Trophoblast cell (in vitro differentiated cells and primary cell): ENCODE results near the gene PAEP.

Experiments used
- DNase-seq, 2 donors: peaks; one replicate each; pipeline ENCODE4 v3.0.0-alpha.2; 2016
- H2AFZ ChIP-seq: 2 replicates; pipeline ENCODE4 v1.6.1; 2013; ENCODE audit warnings: low read length, moderate library complexity, mild to moderate bottlenecking; ENCODE audit not compliant: insufficient read depth, poor library complexity
- H2AK5ac ChIP-seq: 2 replicates; pipeline ENCODE4 v1.6.1; 2013; ENCODE audit warnings: mild to moderate bottlenecking, low read length
- H2BK120ac ChIP-seq: 2 replicates; pipeline ENCODE4 v1.6.1; 2013; ENCODE audit warnings: low read length, mild to moderate bottlenecking, moderate library complexity; ENCODE audit not compliant: insufficient read depth, poor library complexity
- H2BK12ac ChIP-seq: 2 replicates; pipeline ENCODE4 v1.6.1; 2013; ENCODE audit warnings: mild to moderate bottlenecking, low read length, moderate library complexity
- H2BK5ac ChIP-seq: 2 replicates; pipeline ENCODE4 v1.6.1; 2013; ENCODE audit warnings: low read length, low read depth, moderate library complexity, mild to moderate bottlenecking; ENCODE audit not compliant: poor library complexity
- H3K14ac ChIP-seq: 2 replicates; pipeline ENCODE4 v1.6.1; 2013; ENCODE audit warnings: mild to moderate bottlenecking, low read length
- H3K18ac ChIP-seq: 2 replicates; pipeline ENCODE4 v1.6.1; 2013; ENCODE audit warnings: mild to moderate bottlenecking, low read length
- H3K23ac ChIP-seq: 2 replicates; pipeline ENCODE4 v1.6.1; 2013; ENCODE audit warnings: low read length
- H3K27ac ChIP-seq: 2 replicates; pipeline ENCODE4 v1.5.1; 2013; ENCODE audit warnings: low read depth, mild to moderate bottlenecking, inconsistent platforms, low read length, moderate library complexity
- H3K27me3 ChIP-seq: 2 replicates; pipeline ENCODE4 v1.6.1; 2013; ENCODE audit warnings: inconsistent platforms, mild to moderate bottlenecking, low read length, moderate library complexity; ENCODE audit not compliant: insufficient read depth
- H3K36me3 ChIP-seq, 2 experiments: 1 replicate in 1 of 2; 2 replicates in 1 of 2; pipeline ENCODE4 v1.6.1; 2013; ENCODE audit warnings: low read length in 2 of 2, mild to moderate bottlenecking in 2 of 2, moderate library complexity in 1 of 2; ENCODE audit not compliant: insufficient read depth in 2 of 2, control insufficient read depth in 1 of 2
- H3K4ac ChIP-seq: 2 replicates; pipeline ENCODE4 v1.6.1; 2013; ENCODE audit warnings: low read depth, mild to moderate bottlenecking, low read length, moderate library complexity
- H3K4me1 ChIP-seq, 2 experiments: 1 replicate in 1 of 2; 2 replicates in 1 of 2; pipeline ENCODE4 v1.6.1; 2013; ENCODE audit warnings: low read length in 2 of 2, mild to moderate bottlenecking in 2 of 2, moderate library complexity in 1 of 2; ENCODE audit not compliant: insufficient read depth in 2 of 2, control insufficient read depth in 1 of 2
- H3K4me2 ChIP-seq: 2 replicates; pipeline ENCODE4 v1.6.1; 2013; ENCODE audit warnings: inconsistent platforms, mild to moderate bottlenecking, low read length, moderate library complexity
- H3K4me3 ChIP-seq: 2 replicates; pipeline ENCODE4 v1.5.1; 2013; ENCODE audit warnings: mild to moderate bottlenecking, low read depth, low read length, inconsistent platforms
- H3K79me1 ChIP-seq: one replicate; pipeline ENCODE4 v1.6.1; 2013; ENCODE audit warnings: low read length
- H3K79me2 ChIP-seq: 2 replicates; pipeline ENCODE4 v1.6.1; 2013; ENCODE audit warnings: low read length, mild to moderate bottlenecking; ENCODE audit not compliant: control insufficient read depth, insufficient read depth, poor library complexity
- H3K9ac ChIP-seq: 2 replicates; pipeline ENCODE4 v1.6.1; 2013; ENCODE audit warnings: mild to moderate bottlenecking, low read length
- H3K9me3 ChIP-seq: 2 replicates; pipeline ENCODE4 v1.6.1; 2013; ENCODE audit warnings: low read depth, mild to moderate bottlenecking, control low read depth, inconsistent platforms, low read length; ENCODE audit not compliant: insufficient read depth
- H4K12ac ChIP-seq: 2 replicates; pipeline ENCODE4 v1.6.1; 2013; ENCODE audit warnings: low read depth, mild to moderate bottlenecking, low read length, moderate library complexity
- H4K8ac ChIP-seq: 2 replicates; pipeline ENCODE4 v1.6.1; 2013; ENCODE audit warnings: low read depth, mild to moderate bottlenecking, low read length, moderate library complexity
- H4K91ac ChIP-seq: one replicate; pipeline ENCODE4 v1.6.1; 2013; ENCODE audit warnings: low read depth, mild to moderate bottlenecking, low read length, moderate library complexity
- WGBS: extraction: QIAGEN DNeasy Blood & Tissue Kit; methylation state at CpG from one replicate; pipeline ENCODE4 v1.1.7; 2013; ENCODE audit warnings: missing lambda C conversion rate; ENCODE audit not compliant: insufficient read length, insufficient coverage; ENCODE audit errors: extremely low coverage; 5-methylcytosine and 5-hydroxymethylcytosine counted together

The PAEP gene

DNA sequence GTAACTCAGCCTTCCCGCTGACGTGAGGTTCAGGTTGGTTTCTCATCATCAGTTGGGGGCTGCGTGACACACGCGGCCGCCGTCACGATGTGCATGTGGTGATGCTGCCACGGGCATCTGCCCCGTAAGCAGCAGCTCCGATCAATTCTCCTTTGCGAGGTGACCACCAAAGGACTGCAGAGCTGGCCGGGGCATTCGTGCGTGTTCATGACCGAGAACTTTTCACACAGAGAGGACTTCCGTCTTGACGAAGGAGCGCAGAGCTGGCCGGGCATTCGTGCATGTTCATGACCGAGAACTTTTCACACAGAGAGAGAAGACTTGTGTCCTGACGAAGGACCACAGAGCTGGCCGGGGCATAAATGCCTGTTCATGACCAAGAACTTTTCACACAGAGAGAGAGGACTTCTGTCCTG is 44.1 kb upstream of the PAEP start:
- Histone ChIP-seq H3K23ac (no peak overlapping the region), H2BK12ac (no peak overlapping the region), H3K4me3 (no peak overlapping the region), H3K36me3 (no peaks in the 10 kb centered on the region), H3K4ac (no peak overlapping the region), H3K79me1 (no peaks in the 10 kb centered on the region), H2BK120ac (no peak overlapping the region), H3K18ac (no peak overlapping the region), H3K27me3 (no peaks in the 10 kb centered on the region), H4K12ac (no peak overlapping the region), H2AFZ (no peak overlapping the region), H3K27ac (no peak overlapping the region), H2BK5ac (no peak overlapping the region), H3K4me2 (no peak overlapping the region), H3K9ac (no peak overlapping the region), H3K4me1 (no peaks in the 10 kb centered on the region), H2AK5ac (no peak overlapping the region), H3K79me2 (no peaks in the 10 kb centered on the region), H4K91ac (no peak overlapping the region), H3K9me3 (peaks cover 4% of the 10 kb centered on the region), H4K8ac (no peak overlapping the region), H3K14ac (no peak overlapping the region)
- DNase-seq: no peak
- WGBS: no CpG with 5 or more reads among the region's 24 CpGs

DNA sequence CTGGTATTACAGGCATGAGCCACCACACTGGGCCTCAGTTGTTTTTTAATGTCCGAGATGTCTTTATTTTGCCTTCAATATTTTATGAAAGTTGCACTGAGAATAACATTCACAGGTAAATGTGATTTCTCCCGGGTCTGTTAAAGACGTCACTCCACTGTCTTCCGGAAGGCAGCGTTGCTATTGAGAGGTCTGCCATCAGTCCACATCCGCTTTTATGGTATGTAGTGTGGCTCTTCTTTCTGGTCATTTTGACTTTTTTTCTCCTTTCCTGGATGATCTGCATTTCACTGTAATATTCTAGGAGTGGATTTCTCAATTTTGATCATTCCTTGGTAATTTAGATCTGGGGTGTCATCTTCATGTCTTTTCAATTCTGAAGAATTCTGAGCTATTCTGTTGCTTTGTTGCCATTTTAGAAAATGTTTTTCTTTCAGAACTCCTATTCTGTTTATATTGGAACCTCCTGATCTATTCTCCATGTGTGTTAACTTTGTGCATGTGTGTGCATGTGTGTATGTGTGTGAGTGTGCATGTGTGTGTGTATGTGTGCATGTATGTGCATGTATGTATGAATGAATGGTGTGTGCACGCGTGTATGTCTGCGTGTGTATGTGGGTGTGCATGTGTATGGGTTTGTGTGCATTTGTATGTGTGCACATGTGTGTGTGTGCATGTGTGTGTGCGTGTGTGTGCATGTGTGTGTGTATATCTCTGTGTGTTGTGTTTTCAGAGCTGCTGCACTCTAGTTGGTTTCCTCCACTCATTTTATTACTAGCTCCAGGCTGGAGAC is 42.2 kb upstream of the PAEP start:
- no peaks in the 10 kb centered on the region for H3K27me3 ChIP-seq
- H2AK5ac ChIP-seq: no peak overlapping the region
- no peak overlapping the region for H3K4me2 ChIP-seq
- H3K4me1 ChIP-seq: peaks cover 12 to 14% of the 10 kb centered on the region in 2 experiments
- H2BK120ac ChIP-seq: no peak overlapping the region
- no peak overlapping the region for H2AFZ ChIP-seq
- DNase-seq: no peak
- H2BK12ac ChIP-seq: no peak overlapping the region
- no peak overlapping the region for H3K14ac ChIP-seq
- H3K79me1 ChIP-seq: no peaks in the 10 kb centered on the region
- H3K27ac ChIP-seq: no peak overlapping the region
- WGBS: no CpG with 5 or more reads among the region's 10 CpGs
- no peak overlapping the region for H3K4ac ChIP-seq
- H2BK5ac ChIP-seq: no peak overlapping the region
- H3K4me3 ChIP-seq: no peak overlapping the region
- H3K9me3 ChIP-seq: peaks cover 4% of the 10 kb centered on the region
- H3K79me2 ChIP-seq: no peaks in the 10 kb centered on the region
- no peak overlapping the region for H4K8ac ChIP-seq
- H3K9ac ChIP-seq: no peak overlapping the region
- no peak overlapping the region for H4K12ac ChIP-seq
- H3K18ac ChIP-seq: no peak overlapping the region
- H4K91ac ChIP-seq: no peak overlapping the region
- no peaks in the 10 kb centered on the region for H3K36me3 ChIP-seq
- H3K23ac ChIP-seq: peak overlapping the region; percentile 17

DNA sequence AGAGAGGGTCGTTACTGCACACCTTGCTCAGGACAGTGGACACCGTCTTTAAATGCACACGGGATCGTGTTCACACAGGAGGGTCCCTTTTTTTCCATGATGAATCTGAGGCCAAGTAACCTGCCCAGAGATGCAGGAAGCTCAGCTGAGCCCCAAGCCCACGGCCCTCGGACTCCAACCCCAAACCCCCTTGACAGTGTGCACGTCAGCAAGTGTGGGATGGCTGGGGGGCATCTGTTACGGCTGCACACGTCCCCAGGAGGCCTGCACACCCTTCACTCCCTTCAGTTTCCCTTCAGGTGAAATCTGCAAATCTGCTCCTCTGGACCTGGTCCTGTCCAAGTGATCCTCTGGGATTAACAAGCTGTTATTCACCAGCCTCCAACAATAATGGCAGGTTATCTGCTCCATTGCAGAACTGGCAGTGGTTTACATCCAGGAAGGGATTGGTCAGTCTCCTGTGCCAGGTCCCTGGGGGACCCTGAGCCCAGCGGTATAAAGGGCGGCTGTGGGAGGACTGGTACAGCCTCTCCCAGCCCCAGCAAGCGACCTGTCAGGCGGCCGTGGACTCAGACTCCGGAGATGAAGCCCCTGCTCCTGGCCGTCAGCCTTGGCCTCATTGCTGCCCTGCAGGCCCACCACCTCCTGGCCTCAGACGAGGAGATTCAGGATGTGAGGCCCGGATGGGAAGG is 40.5 kb upstream of the PAEP start, which contains the start of gene LCN1:
LCN1 (plus strand) TSS at position 525 of the 692 bp plus-strand sequence; CDS start at position 583, 58 bp downstream.
- no peak within 1 kb of the TSS for H3K14ac ChIP-seq
- H3K79me1 ChIP-seq: no peaks in the 10 kb centered on the region
- no peaks in the 10 kb centered on the region for H3K27me3 ChIP-seq
- H2BK120ac ChIP-seq: no peak within 1 kb of the TSS
- H3K18ac ChIP-seq: no peak within 1 kb of the TSS
- WGBS: no CpG with 5 or more reads among the region's 18 CpGs
- H2AFZ ChIP-seq: no peak within 1 kb of the TSS
- peaks cover 2% of the 10 kb centered on the region for H3K9me3 ChIP-seq
- H4K91ac ChIP-seq: no peak within 1 kb of the TSS
- no peak within 1 kb of the TSS for H2AK5ac ChIP-seq
- H4K8ac ChIP-seq: no peak within 1 kb of the TSS
- peaks cover 12 to 14% of the 10 kb centered on the region in 2 experiments for H3K4me1 ChIP-seq
- H3K79me2 ChIP-seq: no peaks in the 10 kb centered on the region
- no peak for DNase-seq
- no peaks in the 10 kb centered on the region for H3K36me3 ChIP-seq
- no peak within 1 kb of the TSS for H3K4ac ChIP-seq
- H3K27ac ChIP-seq: no peak within 1 kb of the TSS
- H3K23ac ChIP-seq: no peak within 1 kb of the TSS
- H3K9ac ChIP-seq: no peak within 1 kb of the TSS
- H2BK5ac ChIP-seq: no peak within 1 kb of the TSS
- no peak within 1 kb of the TSS for H2BK12ac ChIP-seq
- no peak within 1 kb of the TSS for H3K4me2 ChIP-seq
- H4K12ac ChIP-seq: no peak within 1 kb of the TSS
- H3K4me3 ChIP-seq: no peak within 1 kb of the TSS

DNA sequence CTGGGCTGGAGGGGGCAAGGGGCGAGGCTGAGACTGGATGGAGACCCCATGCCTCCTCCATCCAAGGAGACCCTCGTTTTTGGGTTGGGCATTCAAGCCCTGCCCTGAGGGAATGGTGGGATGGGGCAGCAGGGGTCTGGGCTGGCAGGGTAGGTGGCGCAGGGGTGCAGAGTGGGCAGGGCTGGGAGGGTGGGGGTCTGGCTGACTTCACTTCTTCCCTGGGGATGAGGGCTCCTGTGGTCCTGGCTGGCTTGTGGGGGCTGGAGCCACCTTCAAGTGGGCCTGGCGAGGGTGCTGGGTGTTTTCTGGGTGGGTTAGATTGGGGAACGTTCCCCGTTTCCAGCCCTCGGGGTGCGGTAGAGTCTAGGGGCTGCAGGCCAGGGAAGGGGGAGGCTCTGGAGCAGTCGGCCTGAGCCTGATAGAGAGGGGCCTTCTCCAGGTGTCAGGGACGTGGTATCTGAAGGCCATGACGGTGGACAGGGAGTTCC is 39.9 kb upstream of the PAEP start:
- Histone ChIP-seq H3K4me2 (no peak overlapping the region), H3K9me3 (peaks cover 2% of the 10 kb centered on the region), H3K9ac (no peak overlapping the region), H2BK12ac (no peak overlapping the region), H4K12ac (no peak overlapping the region), H2AK5ac (no peak overlapping the region), H3K4me3 (no peak overlapping the region), H3K27ac (no peak overlapping the region), H2BK120ac (no peak overlapping the region), H3K79me1 (no peaks in the 10 kb centered on the region), H3K36me3 (no peaks in the 10 kb centered on the region), H3K4me1 (peaks cover 12 to 15% of the 10 kb centered on the region in 2 experiments), H2BK5ac (no peak overlapping the region), H3K27me3 (no peaks in the 10 kb centered on the region), H4K8ac (no peak overlapping the region), H3K14ac (no peak overlapping the region), H3K79me2 (no peaks in the 10 kb centered on the region), H2AFZ (no peak overlapping the region), H3K18ac (no peak overlapping the region), H3K23ac (no peak overlapping the region), H3K4ac (no peak overlapping the region), H4K91ac (no peak overlapping the region)
- WGBS: no CpG with 5 or more reads among the region's 11 CpGs
- no peak for DNase-seq
